Keratinocyte (primary cell): Measurements from ENCODE around the gene CYP4F3. TPM values are rescaled to one million over a fixed set of nuclear protein-coding genes. Genes with fewer than 3 reads are reported as not detected.

ENCODE experiments used
- DNase-seq: peaks from one replicate; pipeline ENCODE4 v3.0.0-alpha.2; 2011; ENCODE audit warnings: low read depth, missing footprints, low spot score
- FAIRE-seq: peaks from 2 replicates; lab custom pipeline; 2011; peaks lifted over from hg19 to GRCh38; lab: Jason Lieb, UNC
- H2AFZ ChIP-seq: 2 replicates; pipeline ENCODE4 v1.6.0; 2012; ENCODE audit warnings: low read length, control low read depth, inconsistent platforms; ENCODE audit not compliant: control insufficient read depth
- H3K27ac ChIP-seq: 2 replicates; pipeline ENCODE4 v1.5.1; 2011; ENCODE audit warnings: low read length; ENCODE audit not compliant: control insufficient read depth, insufficient read depth
- H3K27me3 ChIP-seq: 3 replicates; pipeline ENCODE4 v1.6.0; 2011; ENCODE audit warnings: low read length; ENCODE audit not compliant: control insufficient read depth, insufficient read depth; ENCODE audit errors: extremely low read depth
- H3K36me3 ChIP-seq, 2 experiments: 2 replicates in 1 of 2; 3 replicates in 1 of 2; pipeline ENCODE4 v1.5.1; 2011; ENCODE audit warnings: low read length in 2 of 2, mild to moderate bottlenecking in 1 of 2; ENCODE audit not compliant: control insufficient read depth in 2 of 2, insufficient read depth in 2 of 2; ENCODE audit errors: extremely low read depth in 1 of 2
- H3K4me1 ChIP-seq: 3 replicates; pipeline ENCODE4 v1.5.1; 2011; ENCODE audit warnings: low read length; ENCODE audit not compliant: control insufficient read depth, insufficient read depth; ENCODE audit errors: extremely low read depth
- H3K4me2 ChIP-seq: 3 replicates; pipeline ENCODE4 v1.6.0; 2011; ENCODE audit warnings: low read depth, low read length; ENCODE audit not compliant: control insufficient read depth, insufficient read depth; ENCODE audit errors: extremely low read depth
- H3K4me3 ChIP-seq, 3 experiments: fragments of 200-600 bp in 1 of 3; sonication (generic) in 1 of 3; 2 replicates in 2 of 3; 3 replicates in 1 of 3; pipeline ENCODE4 v1.5.1; 2011 to 2016; ENCODE audit warnings: low read length in 3 of 3, mild to moderate bottlenecking in 3 of 3, control low read depth in 2 of 3, inconsistent platforms in 1 of 3, low read depth in 1 of 3, mixed read lengths in 1 of 3, mixed run types in 1 of 3, moderate library complexity in 1 of 3; ENCODE audit not compliant: control insufficient read depth in 2 of 3, insufficient read depth in 2 of 3; ENCODE audit errors: extremely low read depth in 1 of 3
- H3K79me2 ChIP-seq: 2 replicates; pipeline ENCODE4 v1.6.0; 2012; ENCODE audit warnings: low read length; ENCODE audit not compliant: control insufficient read depth, insufficient read depth
- H3K9ac ChIP-seq: 3 replicates; pipeline ENCODE4 v1.6.0; 2011; ENCODE audit warnings: low read length; ENCODE audit not compliant: control insufficient read depth, insufficient read depth; ENCODE audit errors: extremely low read depth
- H3K9me1 ChIP-seq: 3 replicates; pipeline ENCODE4 v1.6.0; 2011; ENCODE audit warnings: low read length; ENCODE audit not compliant: control insufficient read depth, insufficient read depth; ENCODE audit errors: extremely low read depth
- H3K9me3 ChIP-seq: 2 replicates; pipeline ENCODE4 v1.5.1; 2012; ENCODE audit warnings: low read depth, low read length; ENCODE audit not compliant: control insufficient read depth
- H4K20me1 ChIP-seq: 3 replicates; pipeline ENCODE4 v1.6.0; 2011; ENCODE audit warnings: low read length; ENCODE audit not compliant: control insufficient read depth, insufficient read depth; ENCODE audit errors: extremely low read depth
- EZH2 ChIP-seq: IDR thresholded peaks from one replicate; pipeline ENCODE4 v1.6.1; 2012; ENCODE audit warnings: inconsistent platforms, mild to moderate bottlenecking, low read length, moderate library complexity
- dilution Hi-C: fragments of 300-500 bp; cut with MboI; formaldehyde crosslinking; loops from one replicate; pipeline ENCODE4 v1.7.0; 2020; ENCODE audit warnings: low sequenced_read_pairs; ENCODE audit not compliant: extremely low pct_ligation_motif_present
- polyA plus RNA-seq, 5 experiments: library from polyadenylated mRNA; depleted of rRNA in 3 of 5; stranded (reverse) in 3 of 5; stranded (forward) in 1 of 5; unstranded in 1 of 5; fragments of >200 nt; gene quantifications; 1 replicate in 1 of 5; 2 replicates in 3 of 5; 3 replicates in 1 of 5; pipeline versions ENCODE4 v1.2.1 to v1.2.3, GENCODE V29; 2011 to 2012; ENCODE audit warnings: missing spikeins in 2 of 5, low read depth in 1 of 5, low replicate concordance in 1 of 5
- TF ChIP-seq, protein P1 (sequence below), 3 experiments: IDR thresholded peaks in 1 of 3; conservative IDR thresholded peaks in 1 of 3; optimal IDR thresholded peaks in 1 of 3; 2 replicates in 2 of 3; 3 replicates in 1 of 3; pipeline versions ENCODE3 to v1.5.1; 2011; ENCODE audit warnings: low read length in 3 of 3, mild to moderate bottlenecking in 3 of 3, moderate library complexity in 2 of 3, control low read depth in 1 of 3, inconsistent platforms in 1 of 3; ENCODE audit not compliant: insufficient read depth in 2 of 3; ENCODE audit errors: extremely low read depth in 1 of 3

CYP4F3 gene
- polyA plus RNA-seq, 1 donor (not counting 4 experiments of a cell fraction or from before 2014, with no cell fraction given): 0.76 TPM

DNA sequence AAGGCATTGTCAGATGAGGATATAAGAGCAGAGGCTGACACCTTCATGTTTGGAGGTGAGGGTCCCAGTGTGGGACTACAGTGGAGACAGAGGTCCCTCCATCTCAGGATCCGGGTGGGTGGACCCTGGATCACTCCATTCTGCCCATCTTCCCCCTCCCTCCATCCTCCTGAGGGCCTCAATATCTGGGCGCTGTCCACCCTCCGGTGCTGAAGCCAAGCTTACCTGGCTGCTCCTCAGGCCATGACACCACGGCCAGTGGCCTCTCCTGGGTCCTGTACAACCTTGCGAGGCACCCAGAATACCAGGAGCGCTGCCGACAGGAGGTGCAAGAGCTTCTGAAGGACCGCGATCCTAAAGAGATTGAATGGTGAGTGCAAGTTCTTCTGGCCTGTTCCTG lies 44.1 kb downstream of the CYP4F3 start:
- Histone ChIP-seq H3K79me2 (no peaks in the 10 kb centered on the region), H3K36me3 (no peaks in the 10 kb centered on the region), H3K27ac (no peak overlapping the region), H3K4me1 (no peaks in the 10 kb centered on the region), H4K20me1 (no peaks in the 10 kb centered on the region), H3K27me3 (no peaks in the 10 kb centered on the region), H3K9me3 (no peaks in the 10 kb centered on the region), H3K4me3 (no peak overlapping the region), H3K9ac (no peak overlapping the region), H3K4me2 (no peak overlapping the region), H2AFZ (no peak overlapping the region), H3K9me1 (no peaks in the 10 kb centered on the region)
- DNase-seq: no peak
- FAIRE-seq: no peak
- TF ChIP-seq EZH2: no peak
- TF ChIP-seq, protein P1, sequence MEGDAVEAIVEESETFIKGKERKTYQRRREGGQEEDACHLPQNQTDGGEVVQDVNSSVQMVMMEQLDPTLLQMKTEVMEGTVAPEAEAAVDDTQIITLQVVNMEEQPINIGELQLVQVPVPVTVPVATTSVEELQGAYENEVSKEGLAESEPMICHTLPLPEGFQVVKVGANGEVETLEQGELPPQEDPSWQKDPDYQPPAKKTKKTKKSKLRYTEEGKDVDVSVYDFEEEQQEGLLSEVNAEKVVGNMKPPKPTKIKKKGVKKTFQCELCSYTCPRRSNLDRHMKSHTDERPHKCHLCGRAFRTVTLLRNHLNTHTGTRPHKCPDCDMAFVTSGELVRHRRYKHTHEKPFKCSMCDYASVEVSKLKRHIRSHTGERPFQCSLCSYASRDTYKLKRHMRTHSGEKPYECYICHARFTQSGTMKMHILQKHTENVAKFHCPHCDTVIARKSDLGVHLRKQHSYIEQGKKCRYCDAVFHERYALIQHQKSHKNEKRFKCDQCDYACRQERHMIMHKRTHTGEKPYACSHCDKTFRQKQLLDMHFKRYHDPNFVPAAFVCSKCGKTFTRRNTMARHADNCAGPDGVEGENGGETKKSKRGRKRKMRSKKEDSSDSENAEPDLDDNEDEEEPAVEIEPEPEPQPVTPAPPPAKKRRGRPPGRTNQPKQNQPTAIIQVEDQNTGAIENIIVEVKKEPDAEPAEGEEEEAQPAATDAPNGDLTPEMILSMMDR (optimal IDR thresholded peaks at IDR 0.05 in 1 of 3, IDR thresholded peaks at IDR 0.05 in 1 of 3, conservative IDR thresholded peaks at IDR 0.05 in 1 of 3; ENCODE audit: extremely low read depth in 1 of 3, insufficient read depth in 2 of 3, low read length in 3 of 3): no peak
- dilution Hi-C loops: no loop called here

DNA sequence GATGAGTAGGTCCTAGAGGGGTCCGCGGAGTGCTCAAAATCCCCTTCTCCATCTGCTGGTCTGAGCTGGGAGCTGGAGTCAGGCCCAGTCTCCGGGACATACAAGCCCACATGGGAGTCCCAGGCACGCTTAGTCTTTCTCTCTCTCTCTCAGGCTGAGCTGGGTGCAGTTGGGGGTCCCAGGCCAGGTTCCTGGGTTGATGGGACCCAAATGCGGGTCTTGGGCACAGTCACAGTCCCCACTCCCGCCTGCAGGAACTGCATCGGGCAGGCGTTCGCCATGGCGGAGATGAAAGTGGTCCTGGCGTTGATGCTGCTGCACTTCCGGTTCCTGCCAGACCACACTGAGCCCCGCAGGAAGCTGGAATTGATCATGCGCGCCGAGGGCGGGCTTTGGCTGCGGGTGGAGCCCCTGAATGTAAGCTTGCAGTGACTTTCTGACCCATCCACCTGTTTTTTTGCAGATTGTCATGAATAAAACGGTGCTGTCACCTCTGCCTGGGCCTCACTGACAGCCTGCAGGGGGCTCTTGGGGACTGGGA lies 56.0 kb downstream of the CYP4F3 start:
- H3K4me1 ChIP-seq: no peaks in the 10 kb centered on the region
- no peaks in the 10 kb centered on the region for H3K9me1 ChIP-seq
- no peaks in the 10 kb centered on the region for H3K27me3 ChIP-seq
- FAIRE-seq (no peak), DNase-seq (no peak)
- H3K9me3 ChIP-seq: no peaks in the 10 kb centered on the region
- no peak overlapping the region for H3K27ac ChIP-seq
- TF ChIP-seq EZH2: no peak
- TF ChIP-seq, protein P1 (optimal IDR thresholded peaks at IDR 0.05 in 1 of 3, IDR thresholded peaks at IDR 0.05 in 1 of 3, conservative IDR thresholded peaks at IDR 0.05 in 1 of 3; ENCODE audit: extremely low read depth in 1 of 3, insufficient read depth in 2 of 3, low read length in 3 of 3): no peak
- no peak overlapping the region for H3K4me3 ChIP-seq
- no peaks in the 10 kb centered on the region for H3K36me3 ChIP-seq
- H3K4me2 ChIP-seq: no peak overlapping the region
- no peaks in the 10 kb centered on the region for H4K20me1 ChIP-seq
- dilution Hi-C loops: no loop called here
- H3K79me2 ChIP-seq: no peaks in the 10 kb centered on the region
- no peak overlapping the region for H3K9ac ChIP-seq
- H2AFZ ChIP-seq: no peak overlapping the region
